HCT116 (cell line): Measurements from ENCODE around the gene RNF212. TPM values are rescaled to one million over a fixed set of nuclear protein-coding genes. Genes with fewer than 3 reads are reported as not detected.

Experiments
- ATAC-seq: fragments of 200-7000 bp; cut with Tn5 transposase; 2 replicates; pipeline ENCODE4 v1.9.1; 2020; ENCODE audit warnings: mild to moderate bottlenecking, moderate library complexity
- BruUV-seq: library from RNA; stranded (reverse); fragments of 400-500 nt; replicated peaks from 2 replicates; lab custom pipeline; 2021; lab: Mats Ljungman, UMichigan
- CTCF ChIA-PET: fragments of 300-600 bp; sonication (Branson Sonifier 250); formaldehyde crosslinking; loops from one replicate; lab custom pipeline; 2021; ENCODE audit warnings: antibody characterized with exemption; lab: Charles Lee
- POLR2A ChIA-PET: fragments of 300-600, 350-600 bp; sonication (Branson Sonifier 250); formaldehyde crosslinking; loops from one replicate; lab custom pipeline; 2021; ENCODE audit warnings: antibody characterized with exemption; lab: Charles Lee
- RAD21 ChIA-PET, 2 experiments: fragments of 300-600 bp; sonication (Branson Sonifier 250); formaldehyde crosslinking; loops; one replicate each; lab custom pipeline; 2023; ENCODE audit warnings: low total read pairs in 2 of 2; ENCODE audit not compliant: uncharacterized antibody in 2 of 2, unreplicated experiment in 2 of 2, low non-redundant PET in 1 of 2; lab: Charles Lee
- DNase-seq: peaks from one replicate; pipeline ENCODE4 v3.0.0-alpha.2; 2010; ENCODE audit warnings: low read depth, low spot score
- H2AFZ ChIP-seq: fragments of 200-600 bp; shearing (Covaris generic), sonication (generic); 2 replicates; pipeline ENCODE4 v1.6.1; 2017; ENCODE audit warnings: low read depth, mixed run types, mixed read lengths, antibody characterized with exemption, low read length; ENCODE audit not compliant: poor library complexity, severe bottlenecking
- H3K27ac ChIP-seq: 2 replicates; pipeline ENCODE4 v1.5.1; 2012; ENCODE audit warnings: low read depth, low read length
- H3K27me3 ChIP-seq: fragments of 200-600 bp; sonication (generic); 2 replicates; pipeline ENCODE4 v1.6.1; 2016; ENCODE audit warnings: mixed run types, low read length, mixed read lengths; ENCODE audit not compliant: insufficient read depth
- H3K36me3 ChIP-seq, 2 experiments: fragments of 200-500 bp in 1 of 2; fragments of 200-600 bp in 1 of 2; sonication (Bioruptor generic) in 1 of 2; sonication (generic) in 1 of 2; 2 replicates each; pipeline versions ENCODE4 v1.5.1 to v1.6.1; 2014 to 2016; ENCODE audit warnings: low read length in 2 of 2, inconsistent platforms in 1 of 2, mixed read lengths in 1 of 2, mixed run types in 1 of 2; ENCODE audit not compliant: insufficient read depth in 2 of 2, control insufficient read depth in 1 of 2
- H3K4me1 ChIP-seq, 2 experiments: fragments of 200-600 bp in 1 of 2; sonication (generic) in 1 of 2; 2 replicates each; pipeline versions ENCODE4 v1.5.1 to v1.6.1; 2012 to 2017; ENCODE audit warnings: low read length in 2 of 2, inconsistent platforms in 1 of 2, mild to moderate bottlenecking in 1 of 2, mixed read lengths in 1 of 2, mixed run types in 1 of 2, moderate library complexity in 1 of 2; ENCODE audit not compliant: insufficient read depth in 2 of 2, control insufficient read depth in 1 of 2
- H3K4me2 ChIP-seq: fragments of 200-600 bp; sonication (generic); 2 replicates; pipeline ENCODE4 v1.6.1; 2017; ENCODE audit warnings: mixed run types, low read length, mixed read lengths
- H3K4me3 ChIP-seq, 2 experiments: fragments of 200-600 bp in 1 of 2; sonication (generic) in 1 of 2; replicated peaks in 1 of 2; 2 replicates each; pipeline ENCODE4 v1.5.1; 2011 to 2016; ENCODE audit warnings: low read length in 2 of 2, control low read depth in 1 of 2, low read depth in 1 of 2, mild to moderate bottlenecking in 1 of 2, mixed read lengths in 1 of 2, mixed run types in 1 of 2
- H3K79me2 ChIP-seq: fragments of 200-600 bp; sonication (generic); 2 replicates; pipeline ENCODE4 v1.6.1; 2017; ENCODE audit warnings: mild to moderate bottlenecking, mixed run types, low read length, moderate library complexity, mixed read lengths; ENCODE audit not compliant: insufficient read depth
- H3K9ac ChIP-seq: fragments of 200-600 bp; sonication (generic); 2 replicates; pipeline ENCODE4 v1.6.1; 2016; ENCODE audit warnings: low read length, mixed read lengths
- H3K9me2 ChIP-seq: fragments of 200-600 bp; sonication (generic), shearing (Covaris generic); 2 replicates; pipeline ENCODE4 v1.6.1; 2017; ENCODE audit warnings: mixed run types, mild to moderate bottlenecking, moderate library complexity; ENCODE audit not compliant: insufficient read depth
- H3K9me3 ChIP-seq, 2 experiments: fragments of 200-500 bp in 1 of 2; fragments of 200-600 bp in 1 of 2; sonication (Bioruptor generic) in 1 of 2; sonication (generic) in 1 of 2; 2 replicates each; pipeline ENCODE4 v1.6.1; 2014 to 2017; ENCODE audit warnings: low read length in 2 of 2, mixed read lengths in 2 of 2, inconsistent platforms in 1 of 2, low read depth in 1 of 2, mild to moderate bottlenecking in 1 of 2, mixed run types in 1 of 2, moderate library complexity in 1 of 2; ENCODE audit not compliant: control insufficient read depth in 1 of 2, insufficient read depth in 1 of 2
- H4K20me1 ChIP-seq: fragments of 200-600 bp; sonication (generic), shearing (Covaris generic); 2 replicates; pipeline ENCODE4 v1.6.1; 2017; ENCODE audit warnings: mixed run types, mild to moderate bottlenecking, moderate library complexity; ENCODE audit not compliant: insufficient read depth
- CBX3 ChIP-seq: IDR thresholded peaks from 2 replicates; pipeline ENCODE4 v1.6.1; 2012; ENCODE audit warnings: low read depth
- CEBPB ChIP-seq: IDR thresholded peaks from 2 replicates; pipeline ENCODE4 v1.6.1; 2012; ENCODE audit warnings: low read depth
- EGR1 ChIP-seq: IDR thresholded peaks from 2 replicates; pipeline ENCODE4 v1.6.1; 2012; ENCODE audit warnings: low read depth
- EZH2 ChIP-seq: fragments of 200-600 bp; sonication (generic); IDR thresholded peaks from 2 replicates; pipeline ENCODE4 v1.6.1; 2017; ENCODE audit warnings: antibody characterized with exemption, mixed run types
- FOSL1 ChIP-seq: IDR thresholded peaks from 2 replicates; pipeline ENCODE4 v1.6.1; 2012; ENCODE audit warnings: low read depth
- JUND ChIP-seq: IDR thresholded peaks from 2 replicates; pipeline ENCODE4 v1.6.1; 2012
- POLR2A ChIP-seq: IDR thresholded peaks from 2 replicates; pipeline ENCODE4 v1.7.0; 2011; ENCODE audit warnings: borderline replicate concordance; ENCODE audit not compliant: insufficient read depth, insufficient read length; ENCODE audit errors: extremely low read depth
- RAD21 ChIP-seq: IDR thresholded peaks from 2 replicates; pipeline ENCODE4 v1.6.1; 2012; ENCODE audit warnings: low read depth, mild to moderate bottlenecking
- SP1 ChIP-seq: IDR thresholded peaks from 2 replicates; pipeline ENCODE4 v1.6.1; 2012; ENCODE audit warnings: low read depth
- SRF ChIP-seq: IDR thresholded peaks from 2 replicates; pipeline ENCODE4 v1.6.1; 2012; ENCODE audit warnings: low read depth
- TCF7L2 ChIP-seq: IDR thresholded peaks from 2 replicates; pipeline ENCODE4 v1.7.0; 2011; ENCODE audit warnings: borderline replicate concordance, inconsistent platforms; ENCODE audit not compliant: insufficient read depth, insufficient read length; ENCODE audit errors: extremely low read depth
- YY1 ChIP-seq: IDR thresholded peaks from 2 replicates; pipeline ENCODE4 v1.6.1; 2011; ENCODE audit warnings: low read length, low read depth, moderate library complexity, mild to moderate bottlenecking; ENCODE audit not compliant: insufficient replicate concordance; ENCODE audit errors: extremely low read depth
- ZFX ChIP-seq: fragments of 450-650 bp; IDR thresholded peaks from 2 replicates; pipeline ENCODE4 v1.6.1; 2017
- ZNF274 ChIP-seq: fragments of 200-500 bp; sonication (Bioruptor generic); IDR thresholded peaks from 2 replicates; pipeline ENCODE4 v1.6.1; 2014; ENCODE audit warnings: mild to moderate bottlenecking, low read depth, low read length, inconsistent platforms
- intact Hi-C: fragments of 100-400 bp; cut with micrococcal nuclease; formaldehyde crosslinking; loops from 2 replicates; pipeline ENCODE4 v1.10.0; 2022
- total RNA-seq: library from RNA; stranded (reverse); gene quantifications from one replicate; pipeline ENCODE4 v1.2.1, GENCODE V29; 2021; ENCODE audit not compliant: unreplicated experiment
- TF ChIP-seq, protein P1 (sequence below): IDR thresholded peaks from 2 replicates; pipeline ENCODE4 v1.6.1; 2012
- TF ChIP-seq, protein P2 (sequence below), 3 experiments: fragments of 200-600 bp in 1 of 3; sonication (generic) in 1 of 3; IDR thresholded peaks in 2 of 3; conservative IDR thresholded peaks in 1 of 3; 2 replicates each; pipeline ENCODE4 v1.5.1; 2012 to 2017; ENCODE audit warnings: low read depth in 2 of 3, low read length in 2 of 3, antibody characterized with exemption in 1 of 3, borderline replicate concordance in 1 of 3, control low read depth in 1 of 3, mild to moderate bottlenecking in 1 of 3, mixed read lengths in 1 of 3, mixed run types in 1 of 3, moderate library complexity in 1 of 3; ENCODE audit not compliant: insufficient read depth in 1 of 3

The RNF212 gene
- total RNA-seq, 1 experiment from 2014 or later: not detected

DNA sequence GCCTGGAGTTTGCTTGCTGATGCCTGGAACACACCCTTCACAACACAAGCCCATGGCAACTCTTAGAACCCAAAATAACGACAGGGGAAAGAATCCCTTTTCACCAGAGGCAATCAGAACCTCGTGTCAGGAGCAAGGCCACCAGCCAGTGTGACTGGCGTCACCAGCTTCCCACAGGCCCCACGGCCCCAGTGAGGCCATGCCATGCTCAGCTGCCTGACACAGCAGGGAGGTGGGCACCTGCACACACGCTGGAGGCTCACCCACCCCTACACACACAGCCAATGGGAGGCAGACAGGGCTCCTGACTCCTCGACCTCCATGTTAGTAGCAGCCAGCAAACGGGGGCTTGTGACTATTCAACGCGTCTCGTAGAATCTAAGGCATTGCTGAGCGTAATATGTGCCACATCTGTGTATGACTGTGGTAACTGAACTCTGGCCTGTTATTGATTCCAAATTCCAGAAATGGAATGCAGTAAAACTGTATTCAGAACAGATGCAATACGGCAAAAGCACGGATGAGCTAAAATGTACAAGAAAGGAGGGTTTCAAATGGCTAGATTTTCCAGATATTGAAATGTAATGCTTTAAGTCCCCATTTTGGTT, 28.5 kb downstream of the RNF212 start (continued):
- TF ChIP-seq, protein P1, sequence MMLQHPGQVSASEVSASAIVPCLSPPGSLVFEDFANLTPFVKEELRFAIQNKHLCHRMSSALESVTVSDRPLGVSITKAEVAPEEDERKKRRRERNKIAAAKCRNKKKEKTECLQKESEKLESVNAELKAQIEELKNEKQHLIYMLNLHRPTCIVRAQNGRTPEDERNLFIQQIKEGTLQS: no peak
- TF ChIP-seq EZH2: no peak
- no peak for TF ChIP-seq RAD21
- no peak for TF ChIP-seq YY1

DNA sequence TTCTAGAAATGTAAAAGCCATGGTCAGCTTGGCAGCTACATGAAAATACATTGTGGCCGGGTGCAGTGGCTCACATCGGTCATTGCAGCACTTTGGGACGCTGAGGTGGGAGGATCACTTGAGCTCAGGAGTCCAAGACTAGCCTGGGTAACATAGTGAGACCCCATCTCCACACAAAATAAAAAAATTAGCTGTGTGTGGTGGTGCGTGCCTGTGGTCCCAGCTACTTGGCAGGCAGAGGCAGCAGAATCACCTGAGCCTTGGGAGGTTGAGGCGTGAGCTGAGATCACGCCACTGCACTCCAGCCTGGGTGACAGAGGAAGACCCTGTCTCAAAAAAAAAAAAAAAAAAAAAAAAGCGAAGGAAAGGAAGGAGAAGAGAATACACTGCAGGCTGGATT, 29.0 kb downstream of the RNF212 start:
- ATAC-seq (no peak), DNase-seq (no peak)
- Histone ChIP-seq H3K9ac (no peak overlapping the region), H3K4me2 (no peak overlapping the region), H3K9me3 (peaks cover 0 to 5% of the 10 kb centered on the region in 2 experiments; a peak in 1 of 4 replicates), H2AFZ (no peak overlapping the region), H3K4me3 (no peak overlapping the region), H3K9me2 (no peaks in the 10 kb centered on the region), H3K79me2 (no peaks in the 10 kb centered on the region), H3K27me3 (peaks cover 9% of the 10 kb centered on the region; the same call in 1 of the 2 replicates), H3K27ac (no peak overlapping the region), H3K4me1 (peaks cover 0 to 14% of the 10 kb centered on the region in 2 experiments; a peak in 2 of 4 replicates), H4K20me1 (no peaks in the 10 kb centered on the region), H3K36me3 (no peaks in the 10 kb centered on the region)
- ChIA-PET RAD21 (no interaction called here), POLR2A (no interaction called here), CTCF (no interaction called here)
- no TSS peak for BruUV-seq
- TF ChIP-seq SP1 (no peak), EZH2 (no peak), TCF7L2 (no peak), YY1 (no peak), JUND (no peak), SRF (no peak), ZFX (no peak), CBX3 (no peak), CEBPB (no peak), ZNF274 (no peak), FOSL1 (no peak), POLR2A (no peak), EGR1 (no peak)
- TF ChIP-seq, protein P1: no peak
- TF ChIP-seq, protein P2, sequence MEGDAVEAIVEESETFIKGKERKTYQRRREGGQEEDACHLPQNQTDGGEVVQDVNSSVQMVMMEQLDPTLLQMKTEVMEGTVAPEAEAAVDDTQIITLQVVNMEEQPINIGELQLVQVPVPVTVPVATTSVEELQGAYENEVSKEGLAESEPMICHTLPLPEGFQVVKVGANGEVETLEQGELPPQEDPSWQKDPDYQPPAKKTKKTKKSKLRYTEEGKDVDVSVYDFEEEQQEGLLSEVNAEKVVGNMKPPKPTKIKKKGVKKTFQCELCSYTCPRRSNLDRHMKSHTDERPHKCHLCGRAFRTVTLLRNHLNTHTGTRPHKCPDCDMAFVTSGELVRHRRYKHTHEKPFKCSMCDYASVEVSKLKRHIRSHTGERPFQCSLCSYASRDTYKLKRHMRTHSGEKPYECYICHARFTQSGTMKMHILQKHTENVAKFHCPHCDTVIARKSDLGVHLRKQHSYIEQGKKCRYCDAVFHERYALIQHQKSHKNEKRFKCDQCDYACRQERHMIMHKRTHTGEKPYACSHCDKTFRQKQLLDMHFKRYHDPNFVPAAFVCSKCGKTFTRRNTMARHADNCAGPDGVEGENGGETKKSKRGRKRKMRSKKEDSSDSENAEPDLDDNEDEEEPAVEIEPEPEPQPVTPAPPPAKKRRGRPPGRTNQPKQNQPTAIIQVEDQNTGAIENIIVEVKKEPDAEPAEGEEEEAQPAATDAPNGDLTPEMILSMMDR (IDR thresholded peaks at IDR 0.05 in 2 of 3, conservative IDR thresholded peaks at IDR 0.05 in 1 of 3; ENCODE audit: borderline replicate concordance in 1 of 3, insufficient read depth in 1 of 3, low read depth in 2 of 3, low read length in 2 of 3): no peak
- intact Hi-C loops: no loop called here
